Osteoblast (primary cell): ENCODE data around the gene NTSR1. TPM values are rescaled to one million over a fixed set of nuclear protein-coding genes. Genes with fewer than 3 reads are reported as not detected.

Experiments used
- DNase-seq: peaks from one replicate; pipeline ENCODE4 v3.0.0; 2011; ENCODE audit warnings: low spot score, mixed read lengths; ENCODE audit not compliant: insufficient read length; ENCODE audit errors: missing footprints
- H2AFZ ChIP-seq: 2 replicates; pipeline ENCODE4 v1.6.0; 2011; ENCODE audit warnings: mild to moderate bottlenecking, low read length
- H3K27ac ChIP-seq: 2 replicates; pipeline ENCODE4 v1.5.1; 2011; ENCODE audit warnings: mild to moderate bottlenecking, low read depth, low read length, moderate library complexity
- H3K27me3 ChIP-seq: 2 replicates; pipeline ENCODE4 v1.6.0; 2012; ENCODE audit warnings: mild to moderate bottlenecking, control low read depth, inconsistent platforms, low read length, moderate library complexity; ENCODE audit not compliant: insufficient read depth
- H3K36me3 ChIP-seq: 2 replicates; pipeline ENCODE4 v1.5.1; 2011; ENCODE audit warnings: mild to moderate bottlenecking, low read length, control low read depth, moderate library complexity; ENCODE audit not compliant: insufficient read depth
- H3K4me1 ChIP-seq: 2 replicates; pipeline ENCODE4 v1.5.1; 2011; ENCODE audit warnings: mild to moderate bottlenecking, low read length, control low read depth, moderate library complexity; ENCODE audit not compliant: insufficient read depth
- H3K4me2 ChIP-seq: 2 replicates; pipeline ENCODE4 v1.6.0; 2011; ENCODE audit warnings: mild to moderate bottlenecking, low read length; ENCODE audit not compliant: insufficient read depth
- H3K4me3 ChIP-seq: fragments of 200-600 bp; sonication (generic); 3 replicates; pipeline ENCODE4 v1.5.1; 2012; ENCODE audit warnings: mild to moderate bottlenecking, low read length, inconsistent platforms; ENCODE audit not compliant: insufficient read depth
- H3K79me2 ChIP-seq: 2 replicates; pipeline ENCODE4 v1.6.0; 2012; ENCODE audit warnings: mild to moderate bottlenecking, low read length, control low read depth, inconsistent platforms; ENCODE audit not compliant: insufficient read depth
- H3K9me3 ChIP-seq: 2 replicates; pipeline ENCODE4 v1.5.1; 2011; ENCODE audit warnings: low read depth, low read length, control low read depth
- H4K20me1 ChIP-seq: 2 replicates; pipeline ENCODE4 v1.6.0; 2012; ENCODE audit warnings: mild to moderate bottlenecking, low read length, control low read depth; ENCODE audit not compliant: insufficient read depth
- CTCF ChIP-seq: IDR thresholded peaks from 2 replicates; pipeline ENCODE4 v1.5.1; 2011; ENCODE audit warnings: mild to moderate bottlenecking, low read depth, low read length, moderate library complexity; ENCODE audit errors: extremely low read depth
- total RNA-seq: library from RNA; depleted of rRNA; stranded (reverse); fragments of >200 nt; gene quantifications from 2 replicates; pipeline ENCODE4 v1.2.3, GENCODE V29; 2012

Gene NTSR1
- total RNA-seq, 1 donor, result not detected

GRCh38 chr20:62723351-62723750, 14.7 kb downstream of the NTSR1 start:
- no peaks in the 10 kb centered on the region for H3K79me2 ChIP-seq
- H3K4me2 ChIP-seq, result no peak overlapping the region
- DNase-seq, result no peak
- no peaks in the 10 kb centered on the region for H3K4me1 ChIP-seq
- TF ChIP-seq CTCF, result no peak
- H4K20me1 ChIP-seq, result no peaks in the 10 kb centered on the region
- H3K36me3 ChIP-seq, result no peaks in the 10 kb centered on the region
- peaks cover 67% of the 10 kb centered on the region for H3K27me3 ChIP-seq
- no peak overlapping the region for H3K27ac ChIP-seq
- peaks cover 4% of the 10 kb centered on the region for H3K9me3 ChIP-seq
- no peak overlapping the region for H3K4me3 ChIP-seq
- no peak overlapping the region for H2AFZ ChIP-seq

GRCh38 chr20:62723768-62724450, 15.3 kb downstream of the NTSR1 start:
- Histone ChIP-seq H2AFZ (no peak overlapping the region), H3K9me3 (peaks cover 4% of the 10 kb centered on the region), H3K4me1 (no peaks in the 10 kb centered on the region), H4K20me1 (no peaks in the 10 kb centered on the region), H3K4me3 (no peak overlapping the region), H3K79me2 (no peaks in the 10 kb centered on the region), H3K27ac (no peak overlapping the region), H3K4me2 (no peak overlapping the region), H3K27me3 (peaks cover 70% of the 10 kb centered on the region), H3K36me3 (no peaks in the 10 kb centered on the region)
- TF ChIP-seq CTCF, result no peak
- no peak for DNase-seq

GRCh38 chr20:62724692-62725595, 16.3 kb downstream of the NTSR1 start:
- no peaks in the 10 kb centered on the region for H3K79me2 ChIP-seq
- H3K4me2 ChIP-seq, result no peak overlapping the region
- no peak overlapping the region for H3K27ac ChIP-seq
- H3K4me1 ChIP-seq, result no peaks in the 10 kb centered on the region
- no peak overlapping the region for H2AFZ ChIP-seq
- H4K20me1 ChIP-seq, result no peaks in the 10 kb centered on the region
- peaks cover 4% of the 10 kb centered on the region for H3K9me3 ChIP-seq
- TF ChIP-seq CTCF, result no peak
- H3K27me3 ChIP-seq, result peaks cover 68% of the 10 kb centered on the region
- DNase-seq, result peak; percentile 58
- no peaks in the 10 kb centered on the region for H3K36me3 ChIP-seq
- H3K4me3 ChIP-seq, result no peak overlapping the region
